Measurements from ENCODE around the gene GGCX. TPM values are rescaled to one million over a fixed set of nuclear protein-coding genes. Genes with fewer than 3 reads are reported as not detected.

Gene GGCX
- total RNA-seq, 3 donors from 2014 or later: 26.7 to 35.1 (median 31.8) TPM

GRCh38 chr2:85537600-85538506 lies 23.4 kb downstream of the GGCX start:
- Histone ChIP-seq H3K4me3 (peak overlapping the region; percentile 92 to 97 (median 95)), H3K4me1 (peaks cover 0 to 16% of the 10 kb centered on the region in 2 donors), H3K36me3 (no peaks in the 10 kb centered on the region), H3K9me3 (no peaks in the 10 kb centered on the region), H3K27me3 (no peaks in the 10 kb centered on the region), H3K27ac (peak overlapping the region; percentile 92 to 99)
- intact Hi-C loops (cut with DNase I; ENCODE audit: low total_unique reads): loop anchor here (5.0 to 10.0 kb wide), 2 partner anchors 101 to 213 kb away; partner anchors contain the start of gene TGOLN2
- DNase-seq (ENCODE audit: low spot score in 2 of 2): peak; percentile 56 to 59
- no peak for TF ChIP-seq POLR2A (IDR thresholded peaks at IDR 0.05)
- TF ChIP-seq POLR2AphosphoS5 (IDR thresholded peaks at IDR 0.05): peak in 2 of 3 donors; percentile 16 to 24

GRCh38 chr2:85536479-85536878 lies 24.8 kb downstream of the GGCX start:
- Histone ChIP-seq H3K27ac (peak overlapping the region; percentile 92 to 99), H3K9me3 (no peaks in the 10 kb centered on the region), H3K27me3 (no peaks in the 10 kb centered on the region), H3K4me1 (peaks cover 0 to 8% of the 10 kb centered on the region in 2 donors), H3K4me3 (no peak overlapping the region), H3K36me3 (no peaks in the 10 kb centered on the region)
- intact Hi-C loops (cut with DNase I; ENCODE audit: low total_unique reads): loop anchor here (5.0 to 10.0 kb wide), 2 partner anchors 99 to 212 kb away; partner anchors contain the start of gene TGOLN2
- TF ChIP-seq POLR2A (IDR thresholded peaks at IDR 0.05) (no peak), POLR2AphosphoS5 (IDR thresholded peaks at IDR 0.05) (no peak)
- TF ChIP-seq, protein P1, sequence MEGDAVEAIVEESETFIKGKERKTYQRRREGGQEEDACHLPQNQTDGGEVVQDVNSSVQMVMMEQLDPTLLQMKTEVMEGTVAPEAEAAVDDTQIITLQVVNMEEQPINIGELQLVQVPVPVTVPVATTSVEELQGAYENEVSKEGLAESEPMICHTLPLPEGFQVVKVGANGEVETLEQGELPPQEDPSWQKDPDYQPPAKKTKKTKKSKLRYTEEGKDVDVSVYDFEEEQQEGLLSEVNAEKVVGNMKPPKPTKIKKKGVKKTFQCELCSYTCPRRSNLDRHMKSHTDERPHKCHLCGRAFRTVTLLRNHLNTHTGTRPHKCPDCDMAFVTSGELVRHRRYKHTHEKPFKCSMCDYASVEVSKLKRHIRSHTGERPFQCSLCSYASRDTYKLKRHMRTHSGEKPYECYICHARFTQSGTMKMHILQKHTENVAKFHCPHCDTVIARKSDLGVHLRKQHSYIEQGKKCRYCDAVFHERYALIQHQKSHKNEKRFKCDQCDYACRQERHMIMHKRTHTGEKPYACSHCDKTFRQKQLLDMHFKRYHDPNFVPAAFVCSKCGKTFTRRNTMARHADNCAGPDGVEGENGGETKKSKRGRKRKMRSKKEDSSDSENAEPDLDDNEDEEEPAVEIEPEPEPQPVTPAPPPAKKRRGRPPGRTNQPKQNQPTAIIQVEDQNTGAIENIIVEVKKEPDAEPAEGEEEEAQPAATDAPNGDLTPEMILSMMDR (IDR thresholded peaks at IDR 0.05): no peak
- DNase-seq (ENCODE audit: low spot score in 2 of 2): no peak

- intact Hi-C loops (cut with DNase I; ENCODE audit: low total_unique reads): loop anchor here (5.0 to 10.0 kb wide), 2 partner anchors 98 to 210 kb away; partner anchors contain the start of gene TGOLN2
- TF ChIP-seq, protein P1 (IDR thresholded peaks at IDR 0.05): no peak
- TF ChIP-seq POLR2AphosphoS5 (IDR thresholded peaks at IDR 0.05): no peak
- TF ChIP-seq POLR2A (IDR thresholded peaks at IDR 0.05): no peak
Measured at GRCh38 chr2:85534881-85535280, 26.4 kb downstream of the GGCX start.

GRCh38 chr2:85534099-85534498 lies 27.2 kb downstream of the GGCX start:
- Histone ChIP-seq H3K9me3 (no peaks in the 10 kb centered on the region), H3K4me3 (no peak overlapping the region), H3K36me3 (no peaks in the 10 kb centered on the region), H3K27ac (no peak overlapping the region), H3K4me1 (no peaks in the 10 kb centered on the region), H3K27me3 (no peaks in the 10 kb centered on the region)
- intact Hi-C loops (cut with DNase I; ENCODE audit: low total_unique reads): loop anchor here (10.0 kb wide), 1 partner anchor 209 kb away; the partner anchor contains the start of gene TGOLN2
- no peak for DNase-seq (ENCODE audit: low spot score in 2 of 2)
- TF ChIP-seq POLR2A (IDR thresholded peaks at IDR 0.05): no peak
- TF ChIP-seq, protein P1 (IDR thresholded peaks at IDR 0.05): no peak
- TF ChIP-seq POLR2AphosphoS5 (IDR thresholded peaks at IDR 0.05): no peak

More at GRCh38 chr2:85534881-85535280, 26.4 kb downstream of the GGCX start:
- no peak for DNase-seq (ENCODE audit: low spot score in 2 of 2)
- no peaks in the 10 kb centered on the region for H3K27me3 ChIP-seq
- peak overlapping the region in 1 of 2 donors; percentile 4 for H3K27ac ChIP-seq
- H3K9me3 ChIP-seq: no peaks in the 10 kb centered on the region
- no peak overlapping the region for H3K4me3 ChIP-seq
- no peaks in the 10 kb centered on the region for H3K4me1 ChIP-seq
- H3K36me3 ChIP-seq: no peaks in the 10 kb centered on the region

DNA sequence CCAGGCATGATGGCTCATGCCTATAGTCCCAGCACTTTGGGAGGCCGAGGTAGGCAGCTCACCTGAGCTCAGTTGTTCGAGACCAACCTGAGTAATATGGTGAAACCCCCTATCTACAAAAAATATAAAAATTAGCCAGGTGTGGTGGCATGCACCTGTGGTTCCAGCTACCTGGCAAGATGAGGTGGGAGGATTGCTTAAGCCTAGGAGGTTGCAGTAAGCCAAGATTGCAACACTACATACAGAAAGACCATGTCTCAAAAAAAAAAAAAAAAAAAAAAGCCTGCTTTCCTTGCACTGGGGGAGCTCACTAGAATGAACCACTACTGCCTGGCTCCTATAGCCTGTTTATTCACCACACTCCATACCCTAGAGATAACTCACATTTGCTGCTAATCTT lies 29.7 kb downstream of the GGCX start:
- intact Hi-C loops (cut with DNase I; ENCODE audit: low total_unique reads): loop anchor here (10.0 kb wide), 1 partner anchor 207 kb away; the partner anchor contains the start of gene TGOLN2
- TF ChIP-seq POLR2AphosphoS5 (IDR thresholded peaks at IDR 0.05) (no peak), POLR2A (IDR thresholded peaks at IDR 0.05) (no peak)
- TF ChIP-seq, protein P1 (IDR thresholded peaks at IDR 0.05): no peak
- Histone ChIP-seq H3K4me1 (no peaks in the 10 kb centered on the region), H3K9me3 (no peaks in the 10 kb centered on the region), H3K27me3 (no peaks in the 10 kb centered on the region), H3K4me3 (no peak overlapping the region), H3K36me3 (no peaks in the 10 kb centered on the region), H3K27ac (no peak overlapping the region)
- DNase-seq (ENCODE audit: low spot score in 2 of 2): no peak
